Measurements from ENCODE around the gene SACS. TPM values are rescaled to one million over a fixed set of nuclear protein-coding genes. Genes with fewer than 3 reads are reported as not detected.

SACS gene
- total RNA-seq, 1 experiment from 2014 or later, result 53.0 TPM

DNA sequence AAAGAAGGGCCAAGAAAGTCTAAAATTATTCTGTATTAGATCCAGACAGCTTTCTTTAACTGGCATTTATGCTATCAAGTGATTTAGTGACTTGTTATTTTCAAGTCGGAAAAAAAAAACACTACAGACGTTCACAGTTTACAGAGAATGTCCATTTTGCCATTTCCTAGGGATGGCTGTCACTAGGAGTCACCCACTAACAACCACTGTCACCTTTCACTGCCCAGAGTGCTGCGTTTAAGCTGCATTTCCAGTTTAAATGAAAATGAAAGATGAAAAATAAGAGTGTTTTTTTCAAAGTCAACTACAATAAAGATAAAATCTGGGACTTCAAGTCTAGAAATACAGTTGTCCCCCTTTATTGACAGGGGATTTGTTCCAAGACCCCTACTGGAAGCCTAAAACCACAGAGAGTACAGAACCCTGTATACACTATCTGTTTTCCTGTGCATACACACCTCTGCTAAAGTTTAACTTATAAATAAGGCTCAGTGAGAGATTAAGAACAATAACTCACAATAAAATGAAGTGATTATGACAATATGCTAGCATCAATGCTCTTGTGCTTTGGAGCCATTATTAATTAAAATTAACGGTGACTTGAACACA lies 112.5 kb downstream of the SACS start:
- H3K27ac Mint-ChIP-seq, result no peak overlapping the region
- H3K79me1 ChIP-seq (ENCODE audit: insufficient read depth, low read depth, low read length, poor library complexity, severe bottlenecking), result no peaks in the 10 kb centered on the region
- no peaks in the 10 kb centered on the region for H3K27me3 Mint-ChIP-seq (ENCODE audit: low read depth)
- no peak overlapping the region for H3K14ac ChIP-seq (ENCODE audit: insufficient read depth, low read length)
- H3K27ac ChIP-seq (ENCODE audit: insufficient read length, low read depth, low read length), result no peak overlapping the region
- H2BK5ac ChIP-seq (ENCODE audit: insufficient read length, low read length), result no peak overlapping the region
- no peak overlapping the region for H4K5ac ChIP-seq (ENCODE audit: insufficient read length, low read depth, low read length)
- no peaks in the 10 kb centered on the region for H3K23me2 ChIP-seq (ENCODE audit: insufficient read length, low read depth, low read length, poor library complexity, severe bottlenecking)
- H3K18ac ChIP-seq (ENCODE audit: insufficient read length, low read depth, low read length), result no peak overlapping the region
- no peaks in the 10 kb centered on the region for H3K79me2 ChIP-seq (ENCODE audit: insufficient read depth, low read length)
- no peak overlapping the region for H3K4ac ChIP-seq (ENCODE audit: low read depth, low read length)
- H3K56ac ChIP-seq (ENCODE audit: insufficient read length, low read depth, low read length), result no peak overlapping the region
- no peak for DNase-seq
- no peak overlapping the region for H4K8ac ChIP-seq (replicated peaks; ENCODE audit: insufficient read length, low read depth, low read length)
- H3K4me3 Mint-ChIP-seq, result no peak overlapping the region
- TF ChIP-seq, protein P1, sequence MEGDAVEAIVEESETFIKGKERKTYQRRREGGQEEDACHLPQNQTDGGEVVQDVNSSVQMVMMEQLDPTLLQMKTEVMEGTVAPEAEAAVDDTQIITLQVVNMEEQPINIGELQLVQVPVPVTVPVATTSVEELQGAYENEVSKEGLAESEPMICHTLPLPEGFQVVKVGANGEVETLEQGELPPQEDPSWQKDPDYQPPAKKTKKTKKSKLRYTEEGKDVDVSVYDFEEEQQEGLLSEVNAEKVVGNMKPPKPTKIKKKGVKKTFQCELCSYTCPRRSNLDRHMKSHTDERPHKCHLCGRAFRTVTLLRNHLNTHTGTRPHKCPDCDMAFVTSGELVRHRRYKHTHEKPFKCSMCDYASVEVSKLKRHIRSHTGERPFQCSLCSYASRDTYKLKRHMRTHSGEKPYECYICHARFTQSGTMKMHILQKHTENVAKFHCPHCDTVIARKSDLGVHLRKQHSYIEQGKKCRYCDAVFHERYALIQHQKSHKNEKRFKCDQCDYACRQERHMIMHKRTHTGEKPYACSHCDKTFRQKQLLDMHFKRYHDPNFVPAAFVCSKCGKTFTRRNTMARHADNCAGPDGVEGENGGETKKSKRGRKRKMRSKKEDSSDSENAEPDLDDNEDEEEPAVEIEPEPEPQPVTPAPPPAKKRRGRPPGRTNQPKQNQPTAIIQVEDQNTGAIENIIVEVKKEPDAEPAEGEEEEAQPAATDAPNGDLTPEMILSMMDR (conservative IDR thresholded peaks at IDR 0.05), result no peak
- H3K23ac ChIP-seq (ENCODE audit: insufficient read length, low read depth, low read length), result no peak overlapping the region
- H2AK5ac ChIP-seq (ENCODE audit: insufficient read length, low read length), result no peak overlapping the region
- peaks cover 16 to 18% of the 10 kb centered on the region in 2 experiments for H3K4me1 Mint-ChIP-seq
- H2BK120ac ChIP-seq (ENCODE audit: low read depth, low read length, poor library complexity, severe bottlenecking), result no peak overlapping the region
- H3K36me3 Mint-ChIP-seq (ENCODE audit: insufficient read depth in 1 of 3, low read depth in 3 of 3), result no peaks in the 10 kb centered on the region
- no peaks in the 10 kb centered on the region for H4K20me1 ChIP-seq (ENCODE audit: control insufficient read depth, insufficient read depth, insufficient read length)
- H3T11ph ChIP-seq (ENCODE audit: low read length), result no peak overlapping the region
- H2BK20ac ChIP-seq (ENCODE audit: low read depth, low read length, poor library complexity, severe bottlenecking), result no peak overlapping the region
- H4K91ac ChIP-seq (ENCODE audit: insufficient read length, low read depth, low read length), result no peak overlapping the region
- no peaks in the 10 kb centered on the region; a peak in 1 of 5 replicates for H3K9me3 Mint-ChIP-seq
- peaks cover 3% of the 10 kb centered on the region; the same call in 1 of the 2 replicates for H3K4me1 ChIP-seq (ENCODE audit: insufficient read depth, low read length)
- H3K27me3 ChIP-seq (ENCODE audit: insufficient read depth, low read length), result no peaks in the 10 kb centered on the region
- H2BK15ac ChIP-seq (ENCODE audit: low read depth, low read length), result no peak overlapping the region
- no peak overlapping the region for H2BK12ac ChIP-seq (ENCODE audit: insufficient read length, low read depth, low read length)
- no peaks in the 10 kb centered on the region for H3K9me3 ChIP-seq (ENCODE audit: control insufficient read depth, low read depth, low read length)
- no peak overlapping the region for H2AFZ ChIP-seq (ENCODE audit: low read length)
- no peak overlapping the region for H3K4me2 ChIP-seq (ENCODE audit: insufficient read depth, insufficient read length, low read length)
- WGBS (ENCODE audit: extremely low coverage, insufficient read length, low lambda C conversion rate), result no CpG with 5 or more reads among the region's 4 CpGs
- no peak overlapping the region for H3K9ac ChIP-seq (ENCODE audit: extremely low read depth, insufficient read length, low read length)
